ENCODE measurements around the gene ARAP3. TPM values are rescaled to one million over a fixed set of nuclear protein-coding genes. Genes with fewer than 3 reads are reported as not detected.

ARAP3 gene
- polyA plus RNA-seq, 3 donors, result 1.2 to 18.2 (median 2.2) TPM

GRCh38 chr5:141640698-141641097 is 41.3 kb downstream of the ARAP3 start:
- no peak overlapping the region for H3K4me3 Mint-ChIP-seq
- no peak overlapping the region for H3K4me3 ChIP-seq (replicated peaks in 1 of 3; ENCODE audit: low read depth in 2 of 3, low read length in 3 of 3)
- H4K20me1 ChIP-seq (ENCODE audit: insufficient read depth, low read length), result peaks cover 10% of the 10 kb centered on the region

DNA sequence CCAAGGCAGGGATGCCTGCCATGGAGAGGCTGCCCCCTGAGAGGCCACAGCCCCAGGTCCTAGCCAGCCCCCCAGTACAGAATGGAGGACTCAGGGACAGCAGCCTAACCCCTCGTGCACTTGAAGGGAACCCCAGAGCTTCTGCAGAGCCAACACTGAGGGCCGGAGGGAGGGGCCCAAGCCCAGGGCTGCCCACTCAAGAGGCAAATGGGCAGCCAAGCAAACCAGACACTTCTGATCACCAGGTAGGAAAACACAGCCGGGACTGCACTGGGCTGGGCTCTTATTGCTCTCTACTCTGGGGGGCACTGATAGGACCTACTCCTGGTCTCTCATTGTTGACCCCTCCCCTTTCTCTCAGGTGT is 42.0 kb downstream of the ARAP3 start:
- Mint-ChIP-seq H3K4me3 (no peak overlapping the region), H3K4me1 (peaks cover 28% of the 10 kb centered on the region), H3K36me3 (peaks cover 32 to 42% of the 10 kb centered on the region in 2 donors), H3K9me3 (peaks cover 0 to 2% (median 0%) of the 10 kb centered on the region in 7 donors), H3K27ac (no peak overlapping the region), H3K27me3 (ENCODE audit: low read depth in 3 of 3) (peaks cover 0 to 2% (median 0%) of the 10 kb centered on the region in 3 donors)
- intact Hi-C loops (cut with micrococcal nuclease), result no loop called here
- Histone ChIP-seq H3K9me3 (replicated peaks in 1 of 2; ENCODE audit: control insufficient read depth in 1 of 2, insufficient read depth in 1 of 2, low read length in 2 of 2) (no peaks in the 10 kb centered on the region), H3K79me2 (ENCODE audit: insufficient read depth, low read length) (peaks cover 17% of the 10 kb centered on the region), H3K4me3 (replicated peaks in 1 of 3; ENCODE audit: low read depth in 2 of 3, low read length in 3 of 3) (no peak overlapping the region), H3K27ac (ENCODE audit: low read depth in 1 of 2, low read length in 2 of 2) (no peak overlapping the region), H4K20me1 (ENCODE audit: insufficient read depth, low read length) (peaks cover 17% of the 10 kb centered on the region), H3K27me3 (ENCODE audit: control insufficient read depth in 2 of 2, insufficient read depth in 2 of 2, low read length in 2 of 2) (no peaks in the 10 kb centered on the region), H3K4me1 (ENCODE audit: control insufficient read depth in 1 of 2, insufficient read depth in 2 of 2, low read length in 2 of 2) (peaks cover 27 to 44% of the 10 kb centered on the region in 2 donors), H3K4me2 (replicated peaks; ENCODE audit: extremely low read depth, low read length, poor library complexity, severe bottlenecking) (no peak overlapping the region), H2AFZ (ENCODE audit: insufficient read depth, low read depth, low read length, poor library complexity, severe bottlenecking) (no peak overlapping the region), H3K9ac (ENCODE audit: insufficient read depth, low read length, poor library complexity, severe bottlenecking) (no peak overlapping the region), H3K36me3 (replicated peaks in 1 of 2; ENCODE audit: control insufficient read depth in 1 of 2, insufficient read depth in 2 of 2, low read length in 2 of 2) (peaks cover 18 to 35% of the 10 kb centered on the region in 2 donors)
- 91% methylated on average over 3 of the region's 3 CpGs for WGBS (ENCODE audit: insufficient coverage)
- DNase-seq, result no peak
- TF ChIP-seq, protein P1, sequence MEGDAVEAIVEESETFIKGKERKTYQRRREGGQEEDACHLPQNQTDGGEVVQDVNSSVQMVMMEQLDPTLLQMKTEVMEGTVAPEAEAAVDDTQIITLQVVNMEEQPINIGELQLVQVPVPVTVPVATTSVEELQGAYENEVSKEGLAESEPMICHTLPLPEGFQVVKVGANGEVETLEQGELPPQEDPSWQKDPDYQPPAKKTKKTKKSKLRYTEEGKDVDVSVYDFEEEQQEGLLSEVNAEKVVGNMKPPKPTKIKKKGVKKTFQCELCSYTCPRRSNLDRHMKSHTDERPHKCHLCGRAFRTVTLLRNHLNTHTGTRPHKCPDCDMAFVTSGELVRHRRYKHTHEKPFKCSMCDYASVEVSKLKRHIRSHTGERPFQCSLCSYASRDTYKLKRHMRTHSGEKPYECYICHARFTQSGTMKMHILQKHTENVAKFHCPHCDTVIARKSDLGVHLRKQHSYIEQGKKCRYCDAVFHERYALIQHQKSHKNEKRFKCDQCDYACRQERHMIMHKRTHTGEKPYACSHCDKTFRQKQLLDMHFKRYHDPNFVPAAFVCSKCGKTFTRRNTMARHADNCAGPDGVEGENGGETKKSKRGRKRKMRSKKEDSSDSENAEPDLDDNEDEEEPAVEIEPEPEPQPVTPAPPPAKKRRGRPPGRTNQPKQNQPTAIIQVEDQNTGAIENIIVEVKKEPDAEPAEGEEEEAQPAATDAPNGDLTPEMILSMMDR (IDR thresholded peaks at IDR 0.05), result no peak

More at GRCh38 chr5:141640698-141641097, 41.3 kb downstream of the ARAP3 start:
- peaks cover 21% of the 10 kb centered on the region for H3K4me1 Mint-ChIP-seq
- H3K27me3 Mint-ChIP-seq (ENCODE audit: low read depth in 3 of 3), result peaks cover 0 to 2% (median 0%) of the 10 kb centered on the region in 3 donors
- H3K36me3 Mint-ChIP-seq, result peaks cover 39 to 44% of the 10 kb centered on the region in 2 donors
- H3K27ac ChIP-seq (ENCODE audit: low read depth in 1 of 2, low read length in 2 of 2), result no peak overlapping the region
- no peak overlapping the region for H3K9ac ChIP-seq (ENCODE audit: insufficient read depth, low read length, poor library complexity, severe bottlenecking)
- peaks cover 21 to 42% of the 10 kb centered on the region in 2 donors for H3K36me3 ChIP-seq (replicated peaks in 1 of 2; ENCODE audit: control insufficient read depth in 1 of 2, insufficient read depth in 2 of 2, low read length in 2 of 2)
- 97% methylated on average over 6 of the region's 9 CpGs for WGBS (ENCODE audit: insufficient coverage)
- intact Hi-C loops (cut with micrococcal nuclease), result no loop called here
- no peaks in the 10 kb centered on the region for H3K9me3 ChIP-seq (replicated peaks in 1 of 2; ENCODE audit: control insufficient read depth in 1 of 2, insufficient read depth in 1 of 2, low read length in 2 of 2)
- peaks cover 10% of the 10 kb centered on the region for H3K79me2 ChIP-seq (ENCODE audit: insufficient read depth, low read length)
- H2AFZ ChIP-seq (ENCODE audit: insufficient read depth, low read depth, low read length, poor library complexity, severe bottlenecking), result no peak overlapping the region
- peaks cover 21 to 38% of the 10 kb centered on the region in 2 donors for H3K4me1 ChIP-seq (ENCODE audit: control insufficient read depth in 1 of 2, insufficient read depth in 2 of 2, low read length in 2 of 2)
- no peaks in the 10 kb centered on the region for H3K27me3 ChIP-seq (ENCODE audit: control insufficient read depth in 2 of 2, insufficient read depth in 2 of 2, low read length in 2 of 2)
- DNase-seq, result no peak
- H3K9me3 Mint-ChIP-seq, result peaks cover 0 to 2% (median 0%) of the 10 kb centered on the region in 7 donors
- TF ChIP-seq, protein P1 (IDR thresholded peaks at IDR 0.05), result no peak
- no peak overlapping the region for H3K4me2 ChIP-seq (replicated peaks; ENCODE audit: extremely low read depth, low read length, poor library complexity, severe bottlenecking)
- H3K27ac Mint-ChIP-seq, result no peak overlapping the region
